B cell (primary cell): ENCODE measurements around the gene ALS2CL.

Experiments used
- EZH2 ChIP-seq: IDR thresholded peaks from 2 replicates; pipeline ENCODE4 v1.6.1; 2012; ENCODE audit warnings: borderline replicate concordance, low read depth, mild to moderate bottlenecking, moderate library complexity, low read length; ENCODE audit not compliant: insufficient read depth, poor library complexity, severe bottlenecking
- TF ChIP-seq, protein P1 (sequence below): fragments of 200-600 bp; IDR thresholded peaks from one replicate; pipeline ENCODE4 v1.8.0; 2022; ENCODE audit warnings: antibody characterized with exemption, mild to moderate bottlenecking

DNA sequence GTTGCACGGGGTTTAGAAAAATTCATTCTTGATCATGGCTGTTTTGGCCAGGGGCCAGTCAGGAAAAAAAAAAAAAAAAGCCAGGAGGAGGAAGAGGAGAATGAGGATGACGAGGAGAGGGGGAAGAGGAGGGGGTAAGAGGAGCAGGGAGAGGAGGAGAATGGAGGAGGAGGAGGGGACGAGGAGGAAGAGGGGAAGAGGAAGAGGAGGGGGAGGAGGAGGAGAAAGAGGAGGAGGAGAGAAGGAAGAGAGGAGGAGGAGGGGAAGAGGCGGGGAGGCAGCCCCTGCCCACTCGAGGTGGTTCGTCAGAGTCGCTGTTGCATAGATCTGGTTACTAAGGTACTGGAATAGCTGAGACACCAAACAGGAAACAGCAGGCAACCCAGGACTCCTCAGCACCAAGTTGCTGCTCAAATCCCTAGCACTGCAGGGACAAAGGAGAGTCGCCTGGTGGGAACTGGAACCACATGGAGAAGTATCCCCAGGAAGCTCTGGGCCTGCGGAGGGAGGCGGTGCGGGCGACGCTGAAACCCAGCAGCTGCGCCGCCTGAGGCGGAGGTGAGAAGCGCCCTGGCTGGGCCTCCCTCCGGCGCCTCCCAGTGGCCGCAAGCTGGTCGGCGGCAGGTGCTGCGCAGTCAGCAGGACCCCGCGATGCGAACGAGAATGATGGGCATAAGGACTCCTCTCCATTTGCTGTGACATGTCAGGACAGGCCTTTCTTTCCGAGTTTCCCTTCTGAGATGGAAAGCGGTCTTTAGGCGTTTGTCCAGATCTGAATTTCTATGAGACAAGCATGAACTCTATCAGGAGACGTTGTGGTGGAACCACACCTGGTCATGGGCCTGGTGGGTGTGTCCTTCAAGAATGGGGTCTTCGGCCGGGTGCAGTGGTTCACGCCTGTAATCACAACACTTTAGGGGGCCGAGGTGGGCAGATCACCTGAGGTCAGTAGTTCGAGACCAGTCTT lies 63.6 kb downstream of the ALS2CL start:
- TF ChIP-seq, protein P1, sequence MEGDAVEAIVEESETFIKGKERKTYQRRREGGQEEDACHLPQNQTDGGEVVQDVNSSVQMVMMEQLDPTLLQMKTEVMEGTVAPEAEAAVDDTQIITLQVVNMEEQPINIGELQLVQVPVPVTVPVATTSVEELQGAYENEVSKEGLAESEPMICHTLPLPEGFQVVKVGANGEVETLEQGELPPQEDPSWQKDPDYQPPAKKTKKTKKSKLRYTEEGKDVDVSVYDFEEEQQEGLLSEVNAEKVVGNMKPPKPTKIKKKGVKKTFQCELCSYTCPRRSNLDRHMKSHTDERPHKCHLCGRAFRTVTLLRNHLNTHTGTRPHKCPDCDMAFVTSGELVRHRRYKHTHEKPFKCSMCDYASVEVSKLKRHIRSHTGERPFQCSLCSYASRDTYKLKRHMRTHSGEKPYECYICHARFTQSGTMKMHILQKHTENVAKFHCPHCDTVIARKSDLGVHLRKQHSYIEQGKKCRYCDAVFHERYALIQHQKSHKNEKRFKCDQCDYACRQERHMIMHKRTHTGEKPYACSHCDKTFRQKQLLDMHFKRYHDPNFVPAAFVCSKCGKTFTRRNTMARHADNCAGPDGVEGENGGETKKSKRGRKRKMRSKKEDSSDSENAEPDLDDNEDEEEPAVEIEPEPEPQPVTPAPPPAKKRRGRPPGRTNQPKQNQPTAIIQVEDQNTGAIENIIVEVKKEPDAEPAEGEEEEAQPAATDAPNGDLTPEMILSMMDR, result peak; percentile 98
- no peak for TF ChIP-seq EZH2
